Femur (tissue), 1 donor: ENCODE measurements around the gene NECTIN1.

ENCODE experiments used
- DNase-seq: peaks from one replicate; pipeline ENCODE4 v3.0.0-alpha.2; 2017

Gene NECTIN1

GRCh38 chr11:119754656-119755355 is 25.8 kb upstream of the NECTIN1 start:
- no peak for DNase-seq

GRCh38 chr11:119754199-119754598 is 25.2 kb upstream of the NECTIN1 start:
- no peak for DNase-seq

GRCh38 chr11:119752946-119753345 is 23.9 kb upstream of the NECTIN1 start:
- DNase-seq, result peak; percentile 55

GRCh38 chr11:119752345-119752871 is 23.4 kb upstream of the NECTIN1 start:
- DNase-seq, result no peak

- DNase-seq, result no peak
These were observed 21.1 kb upstream of the NECTIN1 start for GRCh38 chr11:119750056-119750455.

- no peak for DNase-seq
These were observed 20.1 kb upstream of the NECTIN1 start for GRCh38 chr11:119749006-119749565.

GRCh38 chr11:119747868-119748660 is 19.1 kb upstream of the NECTIN1 start:
- no peak for DNase-seq

- DNase-seq, result no peak
These were observed 17.0 kb upstream of the NECTIN1 start for GRCh38 chr11:119745776-119746535.

- DNase-seq, result no peak
These were observed 16.1 kb upstream of the NECTIN1 start for GRCh38 chr11:119745112-119745511.

- DNase-seq, result no peak
These were observed 15.6 kb upstream of the NECTIN1 start for GRCh38 chr11:119744577-119744976.

GRCh38 chr11:119743006-119743405 is 14.0 kb upstream of the NECTIN1 start:
- DNase-seq, result no peak

GRCh38 chr11:119742263-119742861 is 13.4 kb upstream of the NECTIN1 start:
- peak; percentile 80 for DNase-seq

- DNase-seq, result peak; percentile 48
These were observed 12.6 kb upstream of the NECTIN1 start for GRCh38 chr11:119741369-119742262.

- no peak for DNase-seq
These were observed 11.0 kb upstream of the NECTIN1 start for GRCh38 chr11:119739975-119740374.

GRCh38 chr11:119739021-119739703 is 10.2 kb upstream of the NECTIN1 start:
- DNase-seq, result no peak

GRCh38 chr11:119738059-119738439 is 9.0 kb upstream of the NECTIN1 start:
- no peak for DNase-seq

- DNase-seq, result no peak
These were observed 8.5 kb upstream of the NECTIN1 start for GRCh38 chr11:119737366-119738058.

- DNase-seq, result no peak
These were observed 5.8 kb upstream of the NECTIN1 start for GRCh38 chr11:119734788-119735187.

GRCh38 chr11:119730789-119731386 is 1.9 kb upstream of the NECTIN1 start:
- DNase-seq, result no peak
